HepG2 (cell line): ENCODE measurements around the gene STEAP1. TPM values are rescaled to one million over a fixed set of nuclear protein-coding genes. Genes with fewer than 3 reads are reported as not detected.

Experiments
- AKNA ChIP-seq: sonication (generic); formaldehyde crosslinking; IDR thresholded peaks from 2 replicates; pipeline ENCODE4 v1.4.0; 2020; ENCODE audit warnings: missing genetic modification reagents, borderline replicate concordance
- GMEB1 ChIP-seq: sonication (generic); formaldehyde crosslinking; IDR thresholded peaks from 2 replicates; pipeline ENCODE4 v1.5.1; 2020; ENCODE audit warnings: missing genetic modification reagents, mild to moderate bottlenecking, borderline replicate concordance
- HNF1A ChIP-seq, 2 experiments: sonication (generic) in 1 of 2; formaldehyde crosslinking in 1 of 2; IDR thresholded peaks; 2 replicates each; pipeline versions ENCODE4 v1.4.0 to v1.6.1; 2016 to 2020; ENCODE audit warnings: borderline replicate concordance in 1 of 2, low read depth in 1 of 2, mild to moderate bottlenecking in 1 of 2, missing genetic modification reagents in 1 of 2
- PCBP2 ChIP-seq: fragments of 200-400 bp; formaldehyde crosslinking; optimal IDR thresholded peaks from 2 replicates; pipeline ENCODE3; 2018; ENCODE audit warnings: low read length, low read depth; ENCODE audit not compliant: poor library complexity, severe bottlenecking
- SP1 ChIP-seq, 2 experiments: fragments of 450-650 bp in 1 of 2; sonication (generic) in 1 of 2; formaldehyde crosslinking in 1 of 2; IDR thresholded peaks; 2 replicates each; pipeline versions ENCODE4 v1.4.0 to v1.6.1; 2016 to 2020; ENCODE audit warnings: missing genetic modification reagents in 1 of 2
- ZGPAT ChIP-seq: IDR thresholded peaks from 2 replicates; pipeline ENCODE4 v1.6.1; 2016; ENCODE audit warnings: mild to moderate bottlenecking
- ZNF281 ChIP-seq: sonication (generic); formaldehyde crosslinking; IDR thresholded peaks from 2 replicates; pipeline ENCODE4 v1.4.0; 2020; ENCODE audit warnings: missing genetic modification reagents, borderline replicate concordance
- ZNF563 ChIP-seq: sonication (generic); formaldehyde crosslinking; IDR thresholded peaks from 2 replicates; pipeline ENCODE4 v1.8.0; 2022; ENCODE audit warnings: mild to moderate bottlenecking, moderate library complexity, missing genetic modification reagents
- ZNF674 ChIP-seq: sonication (generic); formaldehyde crosslinking; IDR thresholded peaks from 2 replicates; pipeline ENCODE4 v1.5.0; 2020; ENCODE audit warnings: low read depth, mild to moderate bottlenecking, missing genetic modification reagents
- ZSCAN29 ChIP-seq: sonication (generic); formaldehyde crosslinking; conservative IDR thresholded peaks from 2 replicates; pipeline ENCODE4 v1.4.0; 2020; ENCODE audit warnings: mild to moderate bottlenecking, missing genetic modification reagents
- polyA plus RNA-seq, 8 experiments: library from polyadenylated mRNA; depleted of rRNA in 3 of 8; stranded (reverse) in 7 of 8; unstranded in 1 of 8; fragments of >200 nt; fragmentation: Illumina TruSeq in 4 of 8; extraction: Trizol in 4 of 8; gene quantifications; 2 replicates each; pipeline versions ENCODE4 v1.2.1 to v1.2.3, GENCODE V29; 2011 to 2016; ENCODE audit warnings: low read depth in 4 of 8, missing spikeins in 1 of 8, mixed read lengths in 1 of 8; ENCODE audit not compliant: insufficient read depth in 1 of 8
- total RNA-seq, 5 experiments: library from RNA; depleted of rRNA; stranded (reverse); fragments of >200 nt; fragmentation: Illumina TruSeq; extraction: Trizol; gene quantifications; 2 replicates each; pipeline ENCODE4 v1.2.3, GENCODE V29; 2016; ENCODE audit warnings: low read depth in 1 of 5

Gene STEAP1
- total and polyA plus RNA-seq, 2 of the 13 experiments (the other 11 are each of a cell fraction or from before 2014, with no cell fraction given), result 23.2 to 24.2 TPM

GRCh38 chr7:90211391-90212148, 57.3 kb downstream of the STEAP1 start, which contains the start of gene STEAP2 (continued):
- TF ChIP-seq HNF1A (IDR thresholded peaks at IDR 0.05; ENCODE audit: low read depth), result no peak
- peak; percentile 83; the same call in 1 of the 2 replicates for TF ChIP-seq HNF1A (CRISPR knock-in tag; IDR thresholded peaks at IDR 0.05; ENCODE audit: borderline replicate concordance)
- peak; percentile 87; the same call in 1 of the 2 replicates for TF ChIP-seq ZSCAN29 (CRISPR knock-in tag)
- TF ChIP-seq ZNF674 (CRISPR knock-in tag), result no peak
- TF ChIP-seq GMEB1, result peak; percentile 67; the same call in 1 of the 2 replicates
- no peak for TF ChIP-seq SP1 (IDR thresholded peaks at IDR 0.05)
- peak; percentile 59 for TF ChIP-seq SP1 (CRISPR knock-in tag; IDR thresholded peaks at IDR 0.05)
- TF ChIP-seq ZGPAT (CRISPR knock-in tag), result peak; percentile 80
- TF ChIP-seq PCBP2, result no peak
- 0 out of 2 replicates have a peak, but pooled peaks have one; percentile 41 for TF ChIP-seq ZNF281 (CRISPR knock-in tag)
- TF ChIP-seq ZNF563 (CRISPR knock-in tag), result peak; percentile 69; the same call in 1 of the 2 replicates
- peak; percentile 53; the same call in 1 of the 2 replicates for TF ChIP-seq AKNA (CRISPR knock-in tag)
